OCI-LY1 (cell line): ENCODE results near the gene PAQR3.

Source experiments
- CTCF ChIP-seq: fragments of 200-600 bp; sonication (generic), shearing (Covaris generic); IDR thresholded peaks from 2 replicates; pipeline ENCODE4 v1.5.1; 2017; ENCODE audit warnings: mild to moderate bottlenecking, antibody characterized with exemption, low read length, moderate library complexity, mixed read lengths
- EZH2 ChIP-seq: fragments of 200-600 bp; sonication (generic), shearing (Covaris generic); IDR thresholded peaks from 2 replicates; pipeline ENCODE4 v1.8.0; 2017; ENCODE audit warnings: borderline replicate concordance, mixed run types, mild to moderate bottlenecking, antibody characterized with exemption, low read length, moderate library complexity, mixed read lengths

- TF ChIP-seq CTCF (no peak), EZH2 (no peak)
Measured at GRCh38 chr4:78885598-78885997, 53.6 kb downstream of the PAQR3 start.
